HG03045 (cell line): ENCODE results near the gene CBLN4.

Experiments used
- ATAC-seq: cut with Tn5 transposase; IDR thresholded peaks from one replicate; pipeline ENCODE4 v1.9.1; 2021; ENCODE audit warnings: mild to moderate bottlenecking, moderate library complexity; ENCODE audit not compliant: unreplicated experiment

Gene CBLN4

DNA sequence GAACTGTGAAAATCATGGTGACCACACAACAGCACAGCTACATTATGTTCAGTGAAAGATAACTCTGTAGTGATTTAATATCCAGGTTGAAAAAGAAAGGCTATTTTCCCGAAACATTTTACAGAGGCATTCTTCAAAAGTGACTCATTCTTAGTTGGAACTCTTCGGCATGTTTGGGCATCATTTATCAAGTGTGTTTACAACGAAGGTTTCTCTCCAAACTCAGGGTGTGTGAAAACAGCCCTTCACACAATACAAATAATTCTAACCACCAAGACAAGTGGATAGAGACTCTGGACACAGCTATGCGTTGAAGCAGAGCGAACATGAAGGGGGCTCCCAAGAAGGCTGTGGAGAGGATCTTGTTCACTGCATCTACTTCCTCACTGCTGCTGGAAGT lies 57.6 kb downstream of the CBLN4 start:
- no peak for ATAC-seq
